Testis (tissue), 3 donors: ENCODE measurements around the gene APCDD1. TPM values are rescaled to one million over a fixed set of nuclear protein-coding genes. Genes with fewer than 3 reads are reported as not detected.

Experiments
- DNase-seq: peaks from one replicate; pipeline ENCODE4 v3.0.0-alpha.2; 2019
- H3K27ac ChIP-seq, 2 donors: fragments of 200-600 bp; sonication (generic); one replicate each; pipeline ENCODE4 v1.5.1; 2019
- H3K27me3 ChIP-seq: fragments of 200-600 bp; sonication (generic); one replicate; pipeline ENCODE4 v1.5.1; 2019
- H3K36me3 ChIP-seq: fragments of 200-600 bp; sonication (generic); one replicate; pipeline ENCODE4 v1.5.1; 2017; ENCODE audit warnings: low read depth; ENCODE audit errors: missing control alignments
- H3K4me1 ChIP-seq: fragments of 200-600 bp; sonication (generic); one replicate; pipeline ENCODE4 v1.5.1; 2019
- H3K4me3 ChIP-seq, 2 donors: fragments of 200-600 bp; sonication (generic); one replicate each; pipeline ENCODE4 v1.5.1; 2017 to 2019
- H3K9me3 ChIP-seq: fragments of 200-600 bp; sonication (generic); one replicate; pipeline ENCODE4 v1.5.1; 2017
- CTCF ChIP-seq, 3 experiments: fragments of 450-650 bp in 2 of 3; fragments of 200-600 bp in 1 of 3; sonication (generic) in 1 of 3; IDR thresholded peaks; one replicate each; pipeline ENCODE4 v1.5.1; 2016 to 2019; ENCODE audit warnings: antibody characterized with exemption in 3 of 3, mild to moderate bottlenecking in 2 of 3, moderate library complexity in 1 of 3
- POLR2A ChIP-seq: fragments of 450-650 bp; IDR thresholded peaks from one replicate; pipeline ENCODE4 v1.6.1; 2017; ENCODE audit warnings: antibody characterized with exemption, mild to moderate bottlenecking, moderate library complexity
- WGBS, 2 donors: methylation state at CpG; one replicate each; pipeline ENCODE4 v1.1.5; 2018; 5-methylcytosine and 5-hydroxymethylcytosine counted together
- intact Hi-C: fragments of 100-400 bp; cut with DNase I; formaldehyde crosslinking; loops from one replicate; pipeline ENCODE4 v1.15.1; 2023; ENCODE audit warnings: low total_unique reads
- polyA plus RNA-seq: library from polyadenylated mRNA; stranded (reverse); fragments of 350-450 nt; fragmentation: Illumina TruSeq; extraction: RNeasy Lipid Tissue Mini Kit (QIAGEN cat#74804); gene quantifications from one replicate; pipeline ENCODE4 v1.2.3, GENCODE V29; 2014; ENCODE audit warnings: low read depth, low replicate concordance; ENCODE audit not compliant: insufficient read depth
- total RNA-seq, 2 donors: library from RNA; depleted of rRNA; stranded (reverse); fragments of >200 nt; gene quantifications; one replicate each; pipeline ENCODE4 v1.2.3, GENCODE V29; 2016

APCDD1 gene
- total and polyA plus RNA-seq, 3 donors from 2014 or later, result 10.8 to 12.5 (median 11.2) TPM

DNA sequence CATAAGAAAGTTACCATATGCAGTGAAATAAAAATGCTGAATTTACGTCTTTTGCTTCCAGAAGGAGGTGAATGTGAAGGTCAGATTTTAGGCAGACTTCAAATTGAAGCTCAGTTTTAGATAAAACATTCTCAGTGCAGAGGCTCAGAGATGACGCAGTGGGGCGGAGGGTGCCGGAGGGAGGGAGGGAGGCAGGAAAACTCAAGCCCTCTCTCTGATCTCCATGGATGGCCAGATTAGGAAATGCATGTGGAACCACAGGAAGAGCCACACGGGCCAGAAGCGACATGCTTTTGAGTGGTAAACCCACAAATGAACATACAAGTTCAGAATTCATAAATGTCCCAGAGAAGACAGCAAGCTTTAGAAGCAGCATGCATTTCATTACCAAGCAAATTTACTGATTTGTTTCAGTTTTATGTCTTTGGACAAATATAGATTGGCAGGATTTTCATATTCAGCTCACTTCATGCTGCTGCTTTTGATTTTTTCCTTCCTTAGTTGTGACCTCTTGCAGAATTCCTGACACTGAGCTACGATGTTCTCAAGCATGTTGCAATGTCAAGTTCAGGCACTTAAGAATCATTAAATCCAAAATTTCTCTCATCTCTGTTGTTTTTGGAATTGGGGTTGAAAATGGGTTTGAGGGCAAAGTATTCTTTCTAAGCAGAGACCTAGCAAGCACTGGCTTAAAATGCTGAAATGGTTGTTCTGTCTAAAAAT lies 29.7 kb upstream of the APCDD1 start:
- no peaks in the 10 kb centered on the region for H3K9me3 ChIP-seq
- no peak overlapping the region for H3K4me3 ChIP-seq
- intact Hi-C loops, result no loop called here
- DNase-seq, result no peak
- H3K4me1 ChIP-seq, result no peaks in the 10 kb centered on the region
- H3K27me3 ChIP-seq, result no peaks in the 10 kb centered on the region
- WGBS, 2 donors, result 50 to 51% methylated on average over 7 of the region's 7 CpGs
- H3K27ac ChIP-seq, result no peak overlapping the region
- H3K36me3 ChIP-seq, result no peaks in the 10 kb centered on the region
- TF ChIP-seq CTCF (IDR thresholded peaks at IDR 0.05) (no peak), POLR2A (no peak)

DNA sequence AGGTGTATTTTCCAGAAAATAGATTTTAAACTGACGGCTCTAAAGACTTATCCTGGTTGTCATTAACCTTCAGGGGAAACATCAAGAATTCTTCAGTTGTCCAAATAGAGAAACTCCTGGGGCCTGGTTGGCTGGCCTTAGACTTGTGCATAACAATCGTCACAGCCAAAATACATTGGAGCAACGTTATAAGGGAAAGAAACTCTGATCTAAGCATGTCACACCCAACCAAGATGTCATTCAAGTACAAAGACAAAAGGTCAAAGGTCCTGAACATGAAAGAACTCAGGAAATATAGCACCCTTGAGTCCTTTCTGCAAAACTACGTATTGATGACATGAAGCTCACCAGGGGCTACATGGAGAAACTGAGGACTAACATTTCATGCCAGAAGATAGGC lies 23.8 kb upstream of the APCDD1 start:
- intact Hi-C loops, result no loop called here
- no peaks in the 10 kb centered on the region for H3K27me3 ChIP-seq
- H3K4me1 ChIP-seq, result no peaks in the 10 kb centered on the region
- no peaks in the 10 kb centered on the region for H3K9me3 ChIP-seq
- H3K36me3 ChIP-seq, result no peaks in the 10 kb centered on the region
- no peak overlapping the region for H3K27ac ChIP-seq
- 66 to 67% methylated on average over 4 of the region's 4 CpGs for WGBS, 2 donors
- H3K4me3 ChIP-seq, result no peak overlapping the region
- DNase-seq, result no peak
- TF ChIP-seq POLR2A, result no peak
- no peak for TF ChIP-seq CTCF (IDR thresholded peaks at IDR 0.05)

GRCh38 chr18:10431680-10432079 lies 22.8 kb upstream of the APCDD1 start:
- Histone ChIP-seq H3K4me1 (no peaks in the 10 kb centered on the region), H3K36me3 (no peaks in the 10 kb centered on the region), H3K27me3 (no peaks in the 10 kb centered on the region), H3K27ac (no peak overlapping the region), H3K9me3 (no peaks in the 10 kb centered on the region), H3K4me3 (no peak overlapping the region)
- WGBS, 2 donors, result 80 to 91% methylated on average over 2 of the region's 2 CpGs
- no peak for TF ChIP-seq CTCF (IDR thresholded peaks at IDR 0.05)
- TF ChIP-seq POLR2A, result no peak
- DNase-seq, result no peak
- intact Hi-C loops, result no loop called here

GRCh38 chr18:10432781-10433180 lies 21.7 kb upstream of the APCDD1 start:
- Histone ChIP-seq H3K4me1 (no peaks in the 10 kb centered on the region), H3K9me3 (no peaks in the 10 kb centered on the region), H3K36me3 (no peaks in the 10 kb centered on the region), H3K27ac (no peak overlapping the region), H3K27me3 (no peaks in the 10 kb centered on the region), H3K4me3 (no peak overlapping the region)
- DNase-seq, result no peak
- intact Hi-C loops, result no loop called here
- TF ChIP-seq POLR2A (no peak), CTCF (IDR thresholded peaks at IDR 0.05) (no peak)
- WGBS, 2 donors, result 78 to 84% methylated on average over 7 of the region's 7 CpGs

DNA sequence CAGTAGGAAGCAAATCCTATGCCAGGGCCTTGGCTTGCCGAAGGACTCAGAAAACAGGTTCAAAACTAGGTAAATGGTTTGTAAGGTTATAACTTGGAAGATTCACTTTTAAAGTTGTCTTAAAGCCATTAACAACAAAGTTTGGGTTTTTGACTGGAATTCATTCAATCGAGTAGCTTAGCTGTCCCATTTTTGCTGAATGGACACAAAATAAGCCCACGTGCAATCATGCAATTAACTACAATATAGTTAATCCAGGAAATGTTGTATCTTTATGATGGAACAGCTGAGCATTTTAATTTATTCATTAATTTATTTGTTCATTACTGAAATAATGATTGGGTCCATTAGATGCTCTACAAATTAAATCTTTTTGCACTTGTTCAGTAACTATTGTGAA lies 18.3 kb upstream of the APCDD1 start:
- Histone ChIP-seq H3K9me3 (no peaks in the 10 kb centered on the region), H3K4me1 (no peaks in the 10 kb centered on the region), H3K27me3 (no peaks in the 10 kb centered on the region), H3K4me3 (no peak overlapping the region), H3K27ac (no peak overlapping the region), H3K36me3 (no peaks in the 10 kb centered on the region)
- no peak for DNase-seq
- WGBS, 2 donors, result 98 to 99% methylated on average over 3 of the region's 3 CpGs
- intact Hi-C loops, result no loop called here
- TF ChIP-seq POLR2A, result no peak
